HCT116 (cell line): ENCODE data around the gene FHIT. TPM values are rescaled to one million over a fixed set of nuclear protein-coding genes. Genes with fewer than 3 reads are reported as not detected.

ENCODE experiments used
- ATAC-seq: fragments of 200-7000 bp; cut with Tn5 transposase; 2 replicates; pipeline ENCODE4 v1.9.1; 2020; ENCODE audit warnings: mild to moderate bottlenecking, moderate library complexity
- BruUV-seq: library from RNA; stranded (reverse); fragments of 400-500 nt; replicated peaks from 2 replicates; lab custom pipeline; 2021; lab: Mats Ljungman, UMichigan
- CTCF ChIA-PET: fragments of 300-600 bp; sonication (Branson Sonifier 250); formaldehyde crosslinking; loops from one replicate; lab custom pipeline; 2021; ENCODE audit warnings: antibody characterized with exemption; lab: Charles Lee
- POLR2A ChIA-PET: fragments of 300-600, 350-600 bp; sonication (Branson Sonifier 250); formaldehyde crosslinking; loops from one replicate; lab custom pipeline; 2021; ENCODE audit warnings: antibody characterized with exemption; lab: Charles Lee
- RAD21 ChIA-PET, 2 experiments: fragments of 300-600 bp; sonication (Branson Sonifier 250); formaldehyde crosslinking; loops; one replicate each; lab custom pipeline; 2023; ENCODE audit warnings: low total read pairs in 2 of 2; ENCODE audit not compliant: uncharacterized antibody in 2 of 2, unreplicated experiment in 2 of 2, low non-redundant PET in 1 of 2; lab: Charles Lee
- DNase-seq: peaks from one replicate; pipeline ENCODE4 v3.0.0-alpha.2; 2010; ENCODE audit warnings: low read depth, low spot score
- H2AFZ ChIP-seq: fragments of 200-600 bp; shearing (Covaris generic), sonication (generic); 2 replicates; pipeline ENCODE4 v1.6.1; 2017; ENCODE audit warnings: low read depth, mixed run types, mixed read lengths, antibody characterized with exemption, low read length; ENCODE audit not compliant: poor library complexity, severe bottlenecking
- H3K27ac ChIP-seq: 2 replicates; pipeline ENCODE4 v1.5.1; 2012; ENCODE audit warnings: low read depth, low read length
- H3K27me3 ChIP-seq: fragments of 200-600 bp; sonication (generic); 2 replicates; pipeline ENCODE4 v1.6.1; 2016; ENCODE audit warnings: mixed run types, low read length, mixed read lengths; ENCODE audit not compliant: insufficient read depth
- H3K36me3 ChIP-seq, 2 experiments: fragments of 200-500 bp in 1 of 2; fragments of 200-600 bp in 1 of 2; sonication (Bioruptor generic) in 1 of 2; sonication (generic) in 1 of 2; 2 replicates each; pipeline versions ENCODE4 v1.5.1 to v1.6.1; 2014 to 2016; ENCODE audit warnings: low read length in 2 of 2, inconsistent platforms in 1 of 2, mixed read lengths in 1 of 2, mixed run types in 1 of 2; ENCODE audit not compliant: insufficient read depth in 2 of 2, control insufficient read depth in 1 of 2
- H3K4me1 ChIP-seq, 2 experiments: fragments of 200-600 bp in 1 of 2; sonication (generic) in 1 of 2; 2 replicates each; pipeline versions ENCODE4 v1.5.1 to v1.6.1; 2012 to 2017; ENCODE audit warnings: low read length in 2 of 2, inconsistent platforms in 1 of 2, mild to moderate bottlenecking in 1 of 2, mixed read lengths in 1 of 2, mixed run types in 1 of 2, moderate library complexity in 1 of 2; ENCODE audit not compliant: insufficient read depth in 2 of 2, control insufficient read depth in 1 of 2
- H3K4me2 ChIP-seq: fragments of 200-600 bp; sonication (generic); 2 replicates; pipeline ENCODE4 v1.6.1; 2017; ENCODE audit warnings: mixed run types, low read length, mixed read lengths
- H3K4me3 ChIP-seq, 2 experiments: fragments of 200-600 bp in 1 of 2; sonication (generic) in 1 of 2; replicated peaks in 1 of 2; 2 replicates each; pipeline ENCODE4 v1.5.1; 2011 to 2016; ENCODE audit warnings: low read length in 2 of 2, control low read depth in 1 of 2, low read depth in 1 of 2, mild to moderate bottlenecking in 1 of 2, mixed read lengths in 1 of 2, mixed run types in 1 of 2
- H3K79me2 ChIP-seq: fragments of 200-600 bp; sonication (generic); 2 replicates; pipeline ENCODE4 v1.6.1; 2017; ENCODE audit warnings: mild to moderate bottlenecking, mixed run types, low read length, moderate library complexity, mixed read lengths; ENCODE audit not compliant: insufficient read depth
- H3K9ac ChIP-seq: fragments of 200-600 bp; sonication (generic); 2 replicates; pipeline ENCODE4 v1.6.1; 2016; ENCODE audit warnings: low read length, mixed read lengths
- H3K9me2 ChIP-seq: fragments of 200-600 bp; sonication (generic), shearing (Covaris generic); 2 replicates; pipeline ENCODE4 v1.6.1; 2017; ENCODE audit warnings: mixed run types, mild to moderate bottlenecking, moderate library complexity; ENCODE audit not compliant: insufficient read depth
- H3K9me3 ChIP-seq, 2 experiments: fragments of 200-500 bp in 1 of 2; fragments of 200-600 bp in 1 of 2; sonication (Bioruptor generic) in 1 of 2; sonication (generic) in 1 of 2; 2 replicates each; pipeline ENCODE4 v1.6.1; 2014 to 2017; ENCODE audit warnings: low read length in 2 of 2, mixed read lengths in 2 of 2, inconsistent platforms in 1 of 2, low read depth in 1 of 2, mild to moderate bottlenecking in 1 of 2, mixed run types in 1 of 2, moderate library complexity in 1 of 2; ENCODE audit not compliant: control insufficient read depth in 1 of 2, insufficient read depth in 1 of 2
- H4K20me1 ChIP-seq: fragments of 200-600 bp; sonication (generic), shearing (Covaris generic); 2 replicates; pipeline ENCODE4 v1.6.1; 2017; ENCODE audit warnings: mixed run types, mild to moderate bottlenecking, moderate library complexity; ENCODE audit not compliant: insufficient read depth
- CEBPB ChIP-seq: IDR thresholded peaks from 2 replicates; pipeline ENCODE4 v1.6.1; 2012; ENCODE audit warnings: low read depth
- EGR1 ChIP-seq: IDR thresholded peaks from 2 replicates; pipeline ENCODE4 v1.6.1; 2012; ENCODE audit warnings: low read depth
- ELF1 ChIP-seq: IDR thresholded peaks from 2 replicates; pipeline ENCODE4 v1.6.1; 2012; ENCODE audit warnings: low read depth, borderline replicate concordance
- EZH2 ChIP-seq: fragments of 200-600 bp; sonication (generic); IDR thresholded peaks from 2 replicates; pipeline ENCODE4 v1.6.1; 2017; ENCODE audit warnings: antibody characterized with exemption, mixed run types
- EZH2phosphoT487 ChIP-seq: fragments of 200-600 bp; IDR thresholded peaks from 2 replicates; pipeline ENCODE4 v1.6.1; 2018; ENCODE audit warnings: antibody characterized with exemption, borderline replicate concordance
- JUND ChIP-seq: IDR thresholded peaks from 2 replicates; pipeline ENCODE4 v1.6.1; 2012
- POLR2AphosphoS5 ChIP-seq: IDR thresholded peaks from 2 replicates; pipeline ENCODE4 v1.6.1; 2011; ENCODE audit warnings: mild to moderate bottlenecking, low read depth, low read length, moderate library complexity
- TCF7L2 ChIP-seq: IDR thresholded peaks from 2 replicates; pipeline ENCODE4 v1.7.0; 2011; ENCODE audit warnings: borderline replicate concordance, inconsistent platforms; ENCODE audit not compliant: insufficient read depth, insufficient read length; ENCODE audit errors: extremely low read depth
- YY1 ChIP-seq: IDR thresholded peaks from 2 replicates; pipeline ENCODE4 v1.6.1; 2011; ENCODE audit warnings: low read length, low read depth, moderate library complexity, mild to moderate bottlenecking; ENCODE audit not compliant: insufficient replicate concordance; ENCODE audit errors: extremely low read depth
- ZFX ChIP-seq: fragments of 450-650 bp; IDR thresholded peaks from 2 replicates; pipeline ENCODE4 v1.6.1; 2017
- ZNF274 ChIP-seq: fragments of 200-500 bp; sonication (Bioruptor generic); IDR thresholded peaks from 2 replicates; pipeline ENCODE4 v1.6.1; 2014; ENCODE audit warnings: mild to moderate bottlenecking, low read depth, low read length, inconsistent platforms
- intact Hi-C: fragments of 100-400 bp; cut with micrococcal nuclease; formaldehyde crosslinking; loops from 2 replicates; pipeline ENCODE4 v1.10.0; 2022
- total RNA-seq: library from RNA; stranded (reverse); gene quantifications from one replicate; pipeline ENCODE4 v1.2.1, GENCODE V29; 2021; ENCODE audit not compliant: unreplicated experiment
- TF ChIP-seq, protein P1 (sequence below): IDR thresholded peaks from 2 replicates; pipeline ENCODE4 v1.6.1; 2012
- TF ChIP-seq, protein P2 (sequence below), 3 experiments: fragments of 200-600 bp in 1 of 3; sonication (generic) in 1 of 3; IDR thresholded peaks in 2 of 3; conservative IDR thresholded peaks in 1 of 3; 2 replicates each; pipeline ENCODE4 v1.5.1; 2012 to 2017; ENCODE audit warnings: low read depth in 2 of 3, low read length in 2 of 3, antibody characterized with exemption in 1 of 3, borderline replicate concordance in 1 of 3, control low read depth in 1 of 3, mild to moderate bottlenecking in 1 of 3, mixed read lengths in 1 of 3, mixed run types in 1 of 3, moderate library complexity in 1 of 3; ENCODE audit not compliant: insufficient read depth in 1 of 3
- TF ChIP-seq, protein P3 (sequence below): IDR thresholded peaks from 2 replicates; pipeline ENCODE4 v1.6.1; 2012

FHIT gene
- total RNA-seq, 1 experiment from 2014 or later = 20.1 TPM

- DNase-seq (no peak), ATAC-seq (no peak)
- POLR2A ChIA-PET = no interaction called here
- Histone ChIP-seq H3K79me2 (no peaks in the 10 kb centered on the region), H4K20me1 (no peaks in the 10 kb centered on the region), H3K27me3 (peaks cover 30% of the 10 kb centered on the region), H3K9me3 (no peaks in the 10 kb centered on the region), H3K4me2 (no peak overlapping the region), H2AFZ (no peak overlapping the region), H3K4me1 (no peaks in the 10 kb centered on the region), H3K4me3 (no peak overlapping the region), H3K36me3 (no peaks in the 10 kb centered on the region), H3K9me2 (no peaks in the 10 kb centered on the region), H3K9ac (no peak overlapping the region), H3K27ac (no peak overlapping the region)
- CTCF ChIA-PET = no interaction called here
- RAD21 ChIA-PET = no interaction called here
- intact Hi-C loops = no loop called here
- TF ChIP-seq, protein P1, sequence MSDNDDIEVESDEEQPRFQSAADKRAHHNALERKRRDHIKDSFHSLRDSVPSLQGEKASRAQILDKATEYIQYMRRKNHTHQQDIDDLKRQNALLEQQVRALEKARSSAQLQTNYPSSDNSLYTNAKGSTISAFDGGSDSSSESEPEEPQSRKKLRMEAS = no peak
- TF ChIP-seq, protein P2, sequence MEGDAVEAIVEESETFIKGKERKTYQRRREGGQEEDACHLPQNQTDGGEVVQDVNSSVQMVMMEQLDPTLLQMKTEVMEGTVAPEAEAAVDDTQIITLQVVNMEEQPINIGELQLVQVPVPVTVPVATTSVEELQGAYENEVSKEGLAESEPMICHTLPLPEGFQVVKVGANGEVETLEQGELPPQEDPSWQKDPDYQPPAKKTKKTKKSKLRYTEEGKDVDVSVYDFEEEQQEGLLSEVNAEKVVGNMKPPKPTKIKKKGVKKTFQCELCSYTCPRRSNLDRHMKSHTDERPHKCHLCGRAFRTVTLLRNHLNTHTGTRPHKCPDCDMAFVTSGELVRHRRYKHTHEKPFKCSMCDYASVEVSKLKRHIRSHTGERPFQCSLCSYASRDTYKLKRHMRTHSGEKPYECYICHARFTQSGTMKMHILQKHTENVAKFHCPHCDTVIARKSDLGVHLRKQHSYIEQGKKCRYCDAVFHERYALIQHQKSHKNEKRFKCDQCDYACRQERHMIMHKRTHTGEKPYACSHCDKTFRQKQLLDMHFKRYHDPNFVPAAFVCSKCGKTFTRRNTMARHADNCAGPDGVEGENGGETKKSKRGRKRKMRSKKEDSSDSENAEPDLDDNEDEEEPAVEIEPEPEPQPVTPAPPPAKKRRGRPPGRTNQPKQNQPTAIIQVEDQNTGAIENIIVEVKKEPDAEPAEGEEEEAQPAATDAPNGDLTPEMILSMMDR (IDR thresholded peaks at IDR 0.05 in 2 of 3, conservative IDR thresholded peaks at IDR 0.05 in 1 of 3; ENCODE audit: borderline replicate concordance in 1 of 3, insufficient read depth in 1 of 3, low read depth in 2 of 3, low read length in 2 of 3) = no peak
- TF ChIP-seq JUND (no peak), EZH2 (no peak), ELF1 (no peak), CEBPB (no peak), ZNF274 (no peak), POLR2AphosphoS5 (no peak), TCF7L2 (no peak), EGR1 (no peak), ZFX (no peak), YY1 (no peak), EZH2phosphoT487 (no peak)
- TF ChIP-seq, protein P3, sequence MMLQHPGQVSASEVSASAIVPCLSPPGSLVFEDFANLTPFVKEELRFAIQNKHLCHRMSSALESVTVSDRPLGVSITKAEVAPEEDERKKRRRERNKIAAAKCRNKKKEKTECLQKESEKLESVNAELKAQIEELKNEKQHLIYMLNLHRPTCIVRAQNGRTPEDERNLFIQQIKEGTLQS = no peak
- BruUV-seq = no TSS peak
These were observed 1522.7 kb downstream of the FHIT start for GRCh38 chr3:59728587-59728908.
